IMR-90 (cell line): ENCODE measurements around the gene FEV. TPM values are rescaled to one million over a fixed set of nuclear protein-coding genes. Genes with fewer than 3 reads are reported as not detected.

Source experiments
- ATAC-seq: fragments of 200-7000 bp; cut with Tn5 transposase; 2 replicates; pipeline ENCODE4 v1.9.1; 2020; ENCODE audit warnings: low read depth, mild to moderate bottlenecking, moderate library complexity
- BruUV-seq: library from RNA; stranded (reverse); fragments of 400-500 nt; replicated peaks from 2 replicates; lab custom pipeline; 2021; lab: Mats Ljungman, UMichigan
- CTCF ChIA-PET: fragments of 300-600 bp; formaldehyde crosslinking; extraction: SDS; loops from one replicate; lab custom pipeline; 2021; ENCODE audit warnings: antibody characterized with exemption; lab: Yijun Ruan, JAX
- POLR2A ChIA-PET: fragments of 300-600 bp; sonication (Branson Sonifier 250); formaldehyde crosslinking; loops from one replicate; lab custom pipeline; 2022; ENCODE audit warnings: antibody characterized with exemption; ENCODE audit not compliant: unreplicated experiment; lab: Charles Lee
- DNase-seq: peaks from one replicate; pipeline ENCODE4 v3.0.0; 2013
- H2AFZ ChIP-seq: replicated peaks from 2 replicates; pipeline ENCODE3; 2013; ENCODE audit warnings: low read length, mild to moderate bottlenecking; ENCODE audit not compliant: poor library complexity
- H2AK5ac ChIP-seq: 2 replicates; pipeline ENCODE4 v1.6.1; 2013; ENCODE audit warnings: low read depth, low read length, inconsistent platforms
- H2AK9ac ChIP-seq: replicated peaks from 2 replicates; pipeline ENCODE3; 2013; ENCODE audit warnings: mild to moderate bottlenecking, low read depth, low read length, moderate library complexity; ENCODE audit not compliant: poor library complexity
- H2BK120ac ChIP-seq: 2 replicates; pipeline ENCODE4 v1.6.1; 2013; ENCODE audit warnings: low read depth, low read length, inconsistent platforms
- H2BK15ac ChIP-seq: 3 replicates; pipeline ENCODE4 v1.6.1; 2013; ENCODE audit warnings: low read depth, low read length, inconsistent platforms
- H2BK20ac ChIP-seq: 2 replicates; pipeline ENCODE4 v1.6.1; 2013; ENCODE audit warnings: low read depth, mild to moderate bottlenecking, inconsistent platforms, low read length, moderate library complexity
- H2BK5ac ChIP-seq: 2 replicates; pipeline ENCODE4 v1.6.1; 2013; ENCODE audit warnings: mild to moderate bottlenecking, low read depth, low read length, inconsistent platforms; ENCODE audit not compliant: poor library complexity, severe bottlenecking
- H3K14ac ChIP-seq: replicated peaks from 2 replicates; pipeline ENCODE4 v1.6.1; 2013; ENCODE audit warnings: low read depth, low read length, inconsistent platforms
- H3K18ac ChIP-seq: 2 replicates; pipeline ENCODE4 v1.6.1; 2013; ENCODE audit warnings: low read depth, low read length, control low read depth
- H3K23ac ChIP-seq: 2 replicates; pipeline ENCODE4 v1.6.1; 2013; ENCODE audit warnings: low read depth, low read length, inconsistent platforms
- H3K27ac ChIP-seq: 2 replicates; pipeline ENCODE4 v1.5.1; 2013; ENCODE audit warnings: mild to moderate bottlenecking, control low read depth, low read length; ENCODE audit not compliant: insufficient read depth
- H3K27me3 ChIP-seq: 2 replicates; pipeline ENCODE4 v1.6.1; 2013; ENCODE audit warnings: low read length; ENCODE audit not compliant: control insufficient read depth, insufficient read depth
- H3K36me3 ChIP-seq: 2 replicates; pipeline ENCODE4 v1.6.1; 2013; ENCODE audit warnings: low read length, mixed read lengths; ENCODE audit not compliant: control insufficient read depth, insufficient read depth
- H3K4ac ChIP-seq: 2 replicates; pipeline ENCODE4 v1.6.1; 2013; ENCODE audit warnings: low read depth, low read length, inconsistent platforms
- H3K4me1 ChIP-seq: 2 replicates; pipeline ENCODE4 v1.6.1; 2013; ENCODE audit warnings: low read length, mixed read lengths; ENCODE audit not compliant: control insufficient read depth, insufficient read depth
- H3K4me2 ChIP-seq: 2 replicates; pipeline ENCODE4 v1.6.1; 2013; ENCODE audit warnings: low read depth, mild to moderate bottlenecking, control low read depth, low read length, moderate library complexity
- H3K4me3 ChIP-seq: 2 replicates; pipeline ENCODE4 v1.5.1; 2013; ENCODE audit warnings: low read depth, mild to moderate bottlenecking, control low read depth, low read length, moderate library complexity; ENCODE audit not compliant: insufficient read depth
- H3K56ac ChIP-seq: 2 replicates; pipeline ENCODE4 v1.6.1; 2013; ENCODE audit warnings: low read length, inconsistent platforms; ENCODE audit not compliant: insufficient read depth; ENCODE audit errors: extremely low read depth
- H3K79me1 ChIP-seq, 2 experiments: 2 replicates each; pipeline ENCODE4 v1.6.1; 2013; ENCODE audit warnings: low read length in 2 of 2, inconsistent platforms in 1 of 2, low read depth in 1 of 2
- H3K9ac ChIP-seq: 2 replicates; pipeline ENCODE4 v1.6.1; 2013; ENCODE audit warnings: low read depth, low read length, control low read depth
- H3K9me1 ChIP-seq: 2 replicates; pipeline ENCODE4 v1.6.1; 2013; ENCODE audit warnings: low read length, inconsistent platforms; ENCODE audit not compliant: insufficient read depth
- H3K9me3 ChIP-seq: 2 replicates; pipeline ENCODE4 v1.6.1; 2013; ENCODE audit warnings: low read length; ENCODE audit not compliant: control insufficient read depth, insufficient read depth
- H4K20me1 ChIP-seq: 2 replicates; pipeline ENCODE4 v1.6.1; 2013; ENCODE audit warnings: low read length, inconsistent platforms; ENCODE audit not compliant: insufficient read depth
- H4K5ac ChIP-seq: 2 replicates; pipeline ENCODE4 v1.6.1; 2013; ENCODE audit warnings: mild to moderate bottlenecking, low read depth, low read length, control low read depth
- H4K8ac ChIP-seq, 2 experiments: 2 replicates each; pipeline ENCODE4 v1.6.1; 2013; ENCODE audit warnings: low read depth in 2 of 2, low read length in 2 of 2, control low read depth in 1 of 2, inconsistent platforms in 1 of 2
- H4K91ac ChIP-seq: 2 replicates; pipeline ENCODE4 v1.6.1; 2013; ENCODE audit warnings: low read depth, low read length, inconsistent platforms; ENCODE audit not compliant: insufficient read depth
- BHLHE40 ChIP-seq: fragments of 150-350 bp; IDR thresholded peaks from 2 replicates; pipeline ENCODE4 v1.6.1; 2016; ENCODE audit warnings: mild to moderate bottlenecking, low read depth, low read length
- CEBPB ChIP-seq: IDR thresholded peaks from 2 replicates; pipeline ENCODE4 v1.6.1; 2012; ENCODE audit warnings: low read depth, low read length, improper control_type of control experiment
- CHD1 ChIP-seq: IDR thresholded peaks from 2 replicates; pipeline ENCODE4 v1.6.1; 2012; ENCODE audit warnings: low read depth, low read length, improper control_type of control experiment
- CTCF ChIP-seq: conservative IDR thresholded peaks from 2 replicates; pipeline ENCODE4 v1.5.1; 2012; ENCODE audit warnings: mild to moderate bottlenecking, low read depth, low read length, improper control_type of control experiment
- ELK1 ChIP-seq: fragments of 150-350 bp; IDR thresholded peaks from 2 replicates; pipeline ENCODE4 v1.6.1; 2016; ENCODE audit warnings: low read depth, mild to moderate bottlenecking, low read length, moderate library complexity, borderline replicate concordance
- FOS ChIP-seq: fragments of 150-350 bp; IDR thresholded peaks from 2 replicates; pipeline ENCODE4 v1.6.1; 2016; ENCODE audit warnings: low read depth, low read length
- MAFK ChIP-seq: IDR thresholded peaks from 2 replicates; pipeline ENCODE4 v1.6.1; 2012; ENCODE audit warnings: low read depth, low read length, improper control_type of control experiment
- MAZ ChIP-seq: IDR thresholded peaks from 2 replicates; pipeline ENCODE4 v1.6.1; 2012; ENCODE audit warnings: low read depth, mild to moderate bottlenecking, low read length, improper control_type of control experiment, moderate library complexity, borderline replicate concordance
- MXI1 ChIP-seq: IDR thresholded peaks from 2 replicates; pipeline ENCODE4 v1.6.1; 2012; ENCODE audit warnings: low read depth, mild to moderate bottlenecking, low read length, moderate library complexity, borderline replicate concordance
- NFE2L2 ChIP-seq: fragments of 150-350 bp; IDR thresholded peaks from 2 replicates; pipeline ENCODE4 v1.6.1; 2016; ENCODE audit warnings: low read depth, mild to moderate bottlenecking, low read length
- POLR2A ChIP-seq: IDR thresholded peaks from 2 replicates; pipeline ENCODE4 v1.6.1; 2012; ENCODE audit warnings: mild to moderate bottlenecking, low read depth, low read length
- RAD21 ChIP-seq: IDR thresholded peaks from 2 replicates; pipeline ENCODE4 v1.6.1; 2012; ENCODE audit warnings: low read length, improper control_type of control experiment
- RFX5 ChIP-seq: IDR thresholded peaks from 2 replicates; pipeline ENCODE4 v1.8.0; 2012; ENCODE audit warnings: low read depth, mild to moderate bottlenecking, low read length, moderate library complexity
- SMC3 ChIP-seq: fragments of 150-350 bp; IDR thresholded peaks from 2 replicates; pipeline ENCODE4 v1.6.1; 2016; ENCODE audit warnings: low read depth, mild to moderate bottlenecking, antibody characterized with exemption, low read length, moderate library complexity
- USF2 ChIP-seq: fragments of 150-350 bp; IDR thresholded peaks from 2 replicates; pipeline ENCODE4 v1.6.1; 2017; ENCODE audit warnings: mild to moderate bottlenecking, antibody characterized with exemption, low read length, low read depth
- WGBS, 2 experiments: methylation state at CpG; one replicate each; pipeline versions ENCODE4 v1.1.5 to v1.1.7; 2013; ENCODE audit warnings: missing lambda C conversion rate in 2 of 2; ENCODE audit not compliant: insufficient read length in 1 of 2; ENCODE audit errors: extremely low coverage in 2 of 2; 5-methylcytosine and 5-hydroxymethylcytosine counted together
- dilution Hi-C: fragments of 300-500 bp; cut with HindIII; formaldehyde crosslinking; loops from one replicate; pipeline ENCODE4 v1.14.3; 2018; ENCODE audit warnings: low sequenced_read_pairs; ENCODE audit not compliant: unreplicated experiment
- in situ Hi-C: fragments of 300-500 bp; cut with MboI; formaldehyde crosslinking; loops from 3 replicates; pipeline ENCODE4 v1.14.3; 2019; ENCODE audit warnings: low sequenced_read_pairs, inconsistent platforms, mixed read lengths
- intact Hi-C: fragments of 100-400 bp; cut with micrococcal nuclease; formaldehyde crosslinking; loops from 2 replicates; pipeline ENCODE4 v1.10.0; 2022
- polyA plus RNA-seq, 3 experiments: library from polyadenylated mRNA; depleted of rRNA; stranded (reverse); fragments of >200 nt; gene quantifications; 2 replicates each; pipeline ENCODE4 v1.2.3, GENCODE V29; 2012; ENCODE audit warnings: low replicate concordance in 1 of 3
- total RNA-seq: library from RNA; depleted of rRNA; stranded (reverse); fragments of >200 nt; gene quantifications from 2 replicates; pipeline ENCODE4 v1.2.3, GENCODE V29; 2012

FEV gene
- total and polyA plus RNA-seq, 2 of the 4 experiments (the other 2 are of a cell fraction) = not detected

- Histone ChIP-seq H3K9ac (no peak overlapping the region), H4K91ac (no peak overlapping the region), H3K36me3 (no peaks in the 10 kb centered on the region), H3K9me1 (0 out of 2 replicates have a peak, but pooled peaks cover 4% of the 10 kb centered on the region), H3K27ac (no peak overlapping the region), H2AK5ac (no peak overlapping the region), H3K4me2 (no peak overlapping the region), H2BK120ac (no peak overlapping the region), H3K9me3 (no peaks in the 10 kb centered on the region), H4K8ac (no peak overlapping the region), H2AFZ (peak overlapping the region; percentile 23), H4K20me1 (no peaks in the 10 kb centered on the region; the same call in 1 of the 2 replicates), H2BK15ac (no peak overlapping the region), H3K23ac (no peak overlapping the region), H2AK9ac (peak overlapping the region; percentile 72), H2BK20ac (no peak overlapping the region), H3K56ac (no peak overlapping the region), H3K18ac (no peak overlapping the region), H3K4ac (no peak overlapping the region), H3K4me3 (no peak overlapping the region), H2BK5ac (no peak overlapping the region), H3K79me1 (no peaks in the 10 kb centered on the region), H3K14ac (no peak overlapping the region), H4K5ac (no peak overlapping the region), H3K27me3 (peaks cover 55% of the 10 kb centered on the region), H3K4me1 (no peaks in the 10 kb centered on the region)
- 5% methylated on average over 8 of the region's 34 CpGs; no CpG with 5 or more reads in 1 of the 2 experiments for WGBS, 2 experiments
- BruUV-seq = no TSS peak
- dilution Hi-C loops = no loop called here
- TF ChIP-seq BHLHE40 (no peak), USF2 (no peak), RAD21 (no peak), RFX5 (no peak), FOS (no peak), ELK1 (no peak), POLR2A (no peak), CHD1 (no peak), MXI1 (no peak), MAFK (no peak), CEBPB (no peak), MAZ (no peak), NFE2L2 (no peak), CTCF (no peak), SMC3 (no peak)
- POLR2A ChIA-PET = no interaction called here
- ATAC-seq (no peak), DNase-seq (no peak)
- CTCF ChIA-PET = no interaction called here
- in situ Hi-C loops = no loop called here
- intact Hi-C loops = no loop called here
Measured at GRCh38 chr2:218961651-218962570, 23.1 kb downstream of the FEV start.
